Measurements from ENCODE around the gene KRT3.

- TF ChIP-seq XRCC4 (IDR thresholded peaks at IDR 0.05; ENCODE audit: extremely low read depth, insufficient read depth, insufficient read length) (no peak), ELF1 (tag; IDR thresholded peaks at IDR 0.05) (no peak), NCOA4 (IDR thresholded peaks at IDR 0.05; ENCODE audit: partially characterized antibody) (no peak), CTCF (IDR thresholded peaks at IDR 0.05 in 2 of 3, conservative IDR thresholded peaks at IDR 0.05 in 1 of 3; ENCODE audit: insufficient read depth in 2 of 3, low read depth in 1 of 3, low read length in 3 of 3) (no peak), POLR2AphosphoS5 (IDR thresholded peaks at IDR 0.05; ENCODE audit: control insufficient read depth, insufficient read depth, low read depth, low read length) (no peak), MAX (CRISPR knock-in tag; IDR thresholded peaks at IDR 0.05) (no peak), ASH1L (IDR thresholded peaks at IDR 0.05; ENCODE audit: borderline replicate concordance, low read depth, partially characterized antibody) (no peak), CHD2 (IDR thresholded peaks at IDR 0.05; ENCODE audit: low read depth, low read length) (no peak), ATF6 (CRISPR knock-in tag; IDR thresholded peaks at IDR 0.05) (no peak)
These were observed 19.0 kb downstream of the KRT3 start, which contains the start of gene KRT76 for GRCh38 chr12:52776913-52777395.
